ENCODE results near the gene TMEM132C.

- TF ChIP-seq CTCF (IDR thresholded peaks at IDR 0.05; ENCODE audit: low read depth, low read length, missing input control) (no peak), SP1 (IDR thresholded peaks at IDR 0.05) (no peak), MAX (IDR thresholded peaks at IDR 0.05) (no peak), JUND (IDR thresholded peaks at IDR 0.05) (no peak), YY1 (IDR thresholded peaks at IDR 0.05) (no peak), RAD21 (IDR thresholded peaks at IDR 0.05) (no peak)
Measured at GRCh38 chr12:128727461-128727860, 460.5 kb downstream of the TMEM132C start.

All from liver (tissue), 3 donors.